HEK293 (cell line): Measurements from ENCODE around the gene MED8.
A peak's percentile ranks its signal among the peaks of the same experiment; 100 is the strongest.

Experiments
- ATF2 ChIP-seq: fragments of 450-650 bp; formaldehyde crosslinking; IDR thresholded peaks from 2 replicates; pipeline ENCODE4 v1.5.1; 2016; ENCODE audit warnings: missing biosample characterization, missing genetic modification characterization, low read depth
- FEZF1 ChIP-seq: fragments of 450-650 bp; formaldehyde crosslinking; IDR thresholded peaks from 2 replicates; pipeline ENCODE4 v1.5.1; 2016; ENCODE audit warnings: missing biosample characterization, missing genetic modification characterization
- INSM2 ChIP-seq: fragments of 450-650 bp; formaldehyde crosslinking; IDR thresholded peaks from 2 replicates; pipeline ENCODE4 v1.5.1; 2016; ENCODE audit warnings: missing biosample characterization, missing genetic modification characterization
- KLF17 ChIP-seq: fragments of 450-650 bp; formaldehyde crosslinking; IDR thresholded peaks from 2 replicates; pipeline ENCODE4 v1.5.1; 2016; ENCODE audit warnings: missing biosample characterization, missing genetic modification characterization
- KLF9 ChIP-seq: fragments of 450-650 bp; formaldehyde crosslinking; IDR thresholded peaks from 2 replicates; pipeline ENCODE4 v1.5.1; 2016; ENCODE audit warnings: missing biosample characterization, missing genetic modification characterization, low read depth
- OSR2 ChIP-seq: fragments of 450-650 bp; formaldehyde crosslinking; IDR thresholded peaks from 2 replicates; pipeline ENCODE4 v1.5.1; 2016; ENCODE audit warnings: missing biosample characterization, missing genetic modification characterization
- SCRT1 ChIP-seq: fragments of 450-650 bp; formaldehyde crosslinking; IDR thresholded peaks from 2 replicates; pipeline ENCODE4 v1.5.1; 2016; ENCODE audit warnings: missing biosample characterization, missing genetic modification characterization, borderline replicate concordance
- YY2 ChIP-seq: fragments of 450-650 bp; formaldehyde crosslinking; IDR thresholded peaks from 2 replicates; pipeline ENCODE4 v1.5.1; 2016; ENCODE audit warnings: missing biosample characterization, missing genetic modification characterization
- ZBTB7A ChIP-seq: fragments of 450-650 bp; formaldehyde crosslinking; IDR thresholded peaks from 2 replicates; pipeline ENCODE4 v1.5.1; 2016; ENCODE audit warnings: low read depth, missing biosample characterization, missing genetic modification characterization
- ZBTB8A ChIP-seq: fragments of 450-650 bp; formaldehyde crosslinking; IDR thresholded peaks from 2 replicates; pipeline ENCODE4 v1.5.1; 2016; ENCODE audit warnings: missing biosample characterization, missing genetic modification characterization
- ZFP69B ChIP-seq: fragments of 450-650 bp; formaldehyde crosslinking; IDR thresholded peaks from 2 replicates; pipeline ENCODE4 v1.5.1; 2016; ENCODE audit warnings: missing biosample characterization, missing genetic modification characterization
- ZNF121 ChIP-seq: fragments of 450-650 bp; formaldehyde crosslinking; IDR thresholded peaks from 2 replicates; pipeline ENCODE4 v1.5.1; 2016; ENCODE audit warnings: missing biosample characterization, missing genetic modification characterization
- ZNF138 ChIP-seq: fragments of 450-650 bp; formaldehyde crosslinking; IDR thresholded peaks from 2 replicates; pipeline ENCODE4 v1.5.1; 2016; ENCODE audit warnings: missing biosample characterization, missing genetic modification characterization, borderline replicate concordance
- ZNF2 ChIP-seq: fragments of 450-650 bp; formaldehyde crosslinking; IDR thresholded peaks from 2 replicates; pipeline ENCODE4 v1.5.1; 2016; ENCODE audit warnings: missing biosample characterization, missing genetic modification characterization
- ZNF24 ChIP-seq: fragments of 450-650 bp; formaldehyde crosslinking; IDR thresholded peaks from 2 replicates; pipeline ENCODE4 v1.5.1; 2016; ENCODE audit warnings: missing biosample characterization, missing genetic modification characterization
- ZNF37A ChIP-seq: fragments of 450-650 bp; IDR thresholded peaks from 2 replicates; pipeline ENCODE4 v1.5.1; 2018; ENCODE audit warnings: missing biosample characterization, missing genetic modification characterization
- ZNF394 ChIP-seq: fragments of 450-650 bp; formaldehyde crosslinking; IDR thresholded peaks from 2 replicates; pipeline ENCODE4 v1.5.1; 2016; ENCODE audit warnings: missing biosample characterization, missing genetic modification characterization, mild to moderate bottlenecking, moderate library complexity, borderline replicate concordance
- ZNF48 ChIP-seq: fragments of 450-650 bp; formaldehyde crosslinking; IDR thresholded peaks from 2 replicates; pipeline ENCODE4 v1.5.1; 2016; ENCODE audit warnings: missing biosample characterization, missing genetic modification characterization
- ZNF501 ChIP-seq: fragments of 450-650 bp; formaldehyde crosslinking; IDR thresholded peaks from 2 replicates; pipeline ENCODE4 v1.5.1; 2016; ENCODE audit warnings: missing biosample characterization, missing genetic modification characterization
- ZNF558 ChIP-seq: fragments of 450-650 bp; formaldehyde crosslinking; IDR thresholded peaks from 2 replicates; pipeline ENCODE4 v1.5.1; 2016; ENCODE audit warnings: missing biosample characterization, missing genetic modification characterization
- ZNF560 ChIP-seq: fragments of 450-650 bp; formaldehyde crosslinking; IDR thresholded peaks from 2 replicates; pipeline ENCODE4 v1.5.1; 2017; ENCODE audit warnings: missing biosample characterization, missing genetic modification characterization, borderline replicate concordance
- ZNF610 ChIP-seq: fragments of 450-650 bp; formaldehyde crosslinking; IDR thresholded peaks from 2 replicates; pipeline ENCODE4 v1.5.1; 2016; ENCODE audit warnings: missing biosample characterization, missing genetic modification characterization, borderline replicate concordance
- ZNF624 ChIP-seq: fragments of 450-650 bp; formaldehyde crosslinking; IDR thresholded peaks from 2 replicates; pipeline ENCODE4 v1.5.1; 2017; ENCODE audit warnings: missing biosample characterization, missing genetic modification characterization
- ZNF692 ChIP-seq: fragments of 450-650 bp; formaldehyde crosslinking; IDR thresholded peaks from 2 replicates; pipeline ENCODE4 v1.5.1; 2016; ENCODE audit warnings: missing biosample characterization, missing genetic modification characterization
- ZSCAN16 ChIP-seq: fragments of 450-650 bp; formaldehyde crosslinking; IDR thresholded peaks from 2 replicates; pipeline ENCODE4 v1.5.1; 2016; ENCODE audit warnings: missing biosample characterization, missing genetic modification characterization
- TF ChIP-seq, protein P1 (sequence below): fragments of 450-650 bp; formaldehyde crosslinking; IDR thresholded peaks from 2 replicates; pipeline ENCODE4 v1.5.0; 2017; ENCODE audit warnings: missing biosample characterization, missing genetic modification characterization, borderline replicate concordance
- TF ChIP-seq, protein P2 (sequence below): fragments of 450-650 bp; formaldehyde crosslinking; IDR thresholded peaks from 2 replicates; pipeline ENCODE4 v1.5.1; 2016; ENCODE audit warnings: missing biosample characterization, missing genetic modification characterization
- TF ChIP-seq, protein P3 (sequence below): fragments of 450-650 bp; formaldehyde crosslinking; IDR thresholded peaks from 2 replicates; pipeline ENCODE4 v1.5.1; 2016; ENCODE audit warnings: missing biosample characterization, missing genetic modification characterization

MED8 gene

GRCh38 chr1:43370564-43370963 lies 19.0 kb downstream of the MED8 start (continued):
- no peak for TF ChIP-seq KLF9 (tag by site-specific recombination)
- no peak for TF ChIP-seq ZNF121 (tag by site-specific recombination)
- no peak for TF ChIP-seq ZNF48 (tag by site-specific recombination)
- TF ChIP-seq ZNF558 (tag by site-specific recombination): no peak
- no peak for TF ChIP-seq ZBTB8A
- 0 out of 2 replicates have a peak, but pooled peaks have one; percentile 22 for TF ChIP-seq ZNF692 (tag by site-specific recombination)
- TF ChIP-seq INSM2: no peak
- TF ChIP-seq ZNF394 (tag by site-specific recombination): no peak
- TF ChIP-seq ZNF610 (tag by site-specific recombination): no peak
- TF ChIP-seq YY2 (tag by site-specific recombination): no peak
- TF ChIP-seq OSR2 (tag by site-specific recombination): 0 out of 2 replicates have a peak, but pooled peaks have one; percentile 30
- TF ChIP-seq ZNF501 (tag by site-specific recombination): no peak
- TF ChIP-seq ZNF560 (tag by site-specific recombination): no peak
- TF ChIP-seq, protein P1, sequence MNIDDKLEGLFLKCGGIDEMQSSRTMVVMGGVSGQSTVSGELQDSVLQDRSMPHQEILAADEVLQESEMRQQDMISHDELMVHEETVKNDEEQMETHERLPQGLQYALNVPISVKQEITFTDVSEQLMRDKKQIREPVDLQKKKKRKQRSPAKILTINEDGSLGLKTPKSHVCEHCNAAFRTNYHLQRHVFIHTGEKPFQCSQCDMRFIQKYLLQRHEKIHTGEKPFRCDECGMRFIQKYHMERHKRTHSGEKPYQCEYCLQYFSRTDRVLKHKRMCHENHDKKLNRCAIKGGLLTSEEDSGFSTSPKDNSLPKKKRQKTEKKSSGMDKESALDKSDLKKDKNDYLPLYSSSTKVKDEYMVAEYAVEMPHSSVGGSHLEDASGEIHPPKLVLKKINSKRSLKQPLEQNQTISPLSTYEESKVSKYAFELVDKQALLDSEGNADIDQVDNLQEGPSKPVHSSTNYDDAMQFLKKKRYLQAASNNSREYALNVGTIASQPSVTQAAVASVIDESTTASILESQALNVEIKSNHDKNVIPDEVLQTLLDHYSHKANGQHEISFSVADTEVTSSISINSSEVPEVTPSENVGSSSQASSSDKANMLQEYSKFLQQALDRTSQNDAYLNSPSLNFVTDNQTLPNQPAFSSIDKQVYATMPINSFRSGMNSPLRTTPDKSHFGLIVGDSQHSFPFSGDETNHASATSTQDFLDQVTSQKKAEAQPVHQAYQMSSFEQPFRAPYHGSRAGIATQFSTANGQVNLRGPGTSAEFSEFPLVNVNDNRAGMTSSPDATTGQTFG: no peak
- no peak for TF ChIP-seq ZSCAN16 (tag by site-specific recombination)
- TF ChIP-seq ZNF624 (tag by site-specific recombination): no peak
- TF ChIP-seq ZNF2 (tag by site-specific recombination): no peak
- TF ChIP-seq, protein P2, sequence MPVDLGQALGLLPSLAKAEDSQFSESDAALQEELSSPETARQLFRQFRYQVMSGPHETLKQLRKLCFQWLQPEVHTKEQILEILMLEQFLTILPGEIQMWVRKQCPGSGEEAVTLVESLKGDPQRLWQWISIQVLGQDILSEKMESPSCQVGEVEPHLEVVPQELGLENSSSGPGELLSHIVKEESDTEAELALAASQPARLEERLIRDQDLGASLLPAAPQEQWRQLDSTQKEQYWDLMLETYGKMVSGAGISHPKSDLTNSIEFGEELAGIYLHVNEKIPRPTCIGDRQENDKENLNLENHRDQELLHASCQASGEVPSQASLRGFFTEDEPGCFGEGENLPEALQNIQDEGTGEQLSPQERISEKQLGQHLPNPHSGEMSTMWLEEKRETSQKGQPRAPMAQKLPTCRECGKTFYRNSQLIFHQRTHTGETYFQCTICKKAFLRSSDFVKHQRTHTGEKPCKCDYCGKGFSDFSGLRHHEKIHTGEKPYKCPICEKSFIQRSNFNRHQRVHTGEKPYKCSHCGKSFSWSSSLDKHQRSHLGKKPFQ (tag by site-specific recombination): peak; percentile 88
- no peak for TF ChIP-seq ZNF138 (tag by site-specific recombination)
- TF ChIP-seq FEZF1: peak; percentile 57
- TF ChIP-seq KLF17 (tag by site-specific recombination): no peak
- TF ChIP-seq, protein P3, sequence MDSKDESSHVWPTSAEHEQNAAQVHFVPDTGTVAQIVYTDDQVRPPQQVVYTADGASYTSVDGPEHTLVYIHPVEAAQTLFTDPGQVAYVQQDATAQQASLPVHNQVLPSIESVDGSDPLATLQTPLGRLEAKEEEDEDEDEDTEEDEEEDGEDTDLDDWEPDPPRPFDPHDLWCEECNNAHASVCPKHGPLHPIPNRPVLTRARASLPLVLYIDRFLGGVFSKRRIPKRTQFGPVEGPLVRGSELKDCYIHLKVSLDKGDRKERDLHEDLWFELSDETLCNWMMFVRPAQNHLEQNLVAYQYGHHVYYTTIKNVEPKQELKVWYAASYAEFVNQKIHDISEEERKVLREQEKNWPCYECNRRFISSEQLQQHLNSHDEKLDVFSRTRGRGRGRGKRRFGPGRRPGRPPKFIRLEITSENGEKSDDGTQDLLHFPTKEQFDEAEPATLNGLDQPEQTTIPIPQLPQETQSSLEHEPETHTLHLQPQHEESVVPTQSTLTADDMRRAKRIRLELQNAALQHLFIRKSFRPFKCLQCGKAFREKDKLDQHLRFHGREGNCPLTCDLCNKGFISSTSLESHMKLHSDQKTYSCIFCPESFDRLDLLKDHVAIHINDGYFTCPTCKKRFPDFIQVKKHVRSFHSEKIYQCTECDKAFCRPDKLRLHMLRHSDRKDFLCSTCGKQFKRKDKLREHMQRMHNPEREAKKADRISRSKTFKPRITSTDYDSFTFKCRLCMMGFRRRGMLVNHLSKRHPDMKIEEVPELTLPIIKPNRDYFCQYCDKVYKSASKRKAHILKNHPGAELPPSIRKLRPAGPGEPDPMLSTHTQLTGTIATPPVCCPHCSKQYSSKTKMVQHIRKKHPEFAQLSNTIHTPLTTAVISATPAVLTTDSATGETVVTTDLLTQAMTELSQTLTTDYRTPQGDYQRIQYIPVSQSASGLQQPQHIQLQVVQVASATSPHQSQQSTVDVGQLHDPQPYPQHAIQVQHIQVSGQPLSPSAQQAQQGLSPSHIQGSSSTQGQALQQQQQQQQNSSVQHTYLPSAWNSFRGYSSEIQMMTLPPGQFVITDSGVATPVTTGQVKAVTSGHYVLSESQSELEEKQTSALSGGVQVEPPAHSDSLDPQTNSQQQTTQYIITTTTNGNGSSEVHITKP (tag by site-specific recombination): no peak
- TF ChIP-seq ZFP69B (tag by site-specific recombination): no peak
- TF ChIP-seq ATF2: no peak
- no peak for TF ChIP-seq ZNF37A (tag by site-specific recombination)
- no peak for TF ChIP-seq ZBTB7A (tag by site-specific recombination)
- TF ChIP-seq ZNF24 (tag by site-specific recombination): no peak
- TF ChIP-seq SCRT1 (tag by site-specific recombination): no peak
